ENCODE data around the gene SPRYD4.
"Not testable (repeated sequence)": the region's sequence is repeated elsewhere in the genome, so short reads cannot be mapped to it uniquely, and the experiment has no call there.

The SPRYD4 gene

GRCh38 chr12:56476972-56477432 lies 8.6 kb downstream of the SPRYD4 start:
- no peak for DNase-seq (ENCODE audit: low read depth)

GRCh38 chr12:56477521-56478225 lies 9.3 kb downstream of the SPRYD4 start:
- DNase-seq (ENCODE audit: low read depth), result no peak

GRCh38 chr12:56479625-56480024 lies 11.2 kb downstream of the SPRYD4 start:
- DNase-seq (ENCODE audit: low read depth), result no peak

GRCh38 chr12:56484566-56484965 lies 16.2 kb downstream of the SPRYD4 start:
- DNase-seq (ENCODE audit: low read depth), result no peak

GRCh38 chr12:56486694-56487093 lies 18.3 kb downstream of the SPRYD4 start:
- no peak for DNase-seq (ENCODE audit: low read depth)

GRCh38 chr12:56487448-56488040 lies 19.2 kb downstream of the SPRYD4 start:
- DNase-seq (ENCODE audit: low read depth), result no peak

GRCh38 chr12:56488041-56488955 lies 19.9 kb downstream of the SPRYD4 start, which contains the start of gene GLS2:
TSS of gene GLS2 (minus strand) at chr12:56488161. CDS start at chr12:56488118, 43 bp downstream.
- DNase-seq (ENCODE audit: low read depth), result peak; percentile 62

GRCh38 chr12:56490360-56490759 lies 22.0 kb downstream of the SPRYD4 start:
- DNase-seq (ENCODE audit: low read depth), result no peak

GRCh38 chr12:56493409-56494105 lies 25.2 kb downstream of the SPRYD4 start:
- not testable (repeated sequence) for DNase-seq (ENCODE audit: low read depth)

GRCh38 chr12:56494106-56494415 lies 25.7 kb downstream of the SPRYD4 start:
- not testable (repeated sequence) for DNase-seq (ENCODE audit: low read depth)

- DNase-seq (ENCODE audit: low read depth), result not testable (repeated sequence)
Observed at GRCh38 chr12:56494481-56494880, 26.1 kb downstream of the SPRYD4 start.

GRCh38 chr12:56496704-56497103 lies 28.3 kb downstream of the SPRYD4 start:
- peak; percentile 41 for DNase-seq (ENCODE audit: low read depth)

GRCh38 chr12:56498126-56498902 lies 29.9 kb downstream of the SPRYD4 start:
- not testable (repeated sequence) for DNase-seq (ENCODE audit: low read depth)

- DNase-seq (ENCODE audit: low read depth), result not testable (repeated sequence)
Observed at GRCh38 chr12:56499452-56499851, 31.1 kb downstream of the SPRYD4 start.

GRCh38 chr12:56499879-56500278 lies 31.5 kb downstream of the SPRYD4 start:
- not testable (repeated sequence) for DNase-seq (ENCODE audit: low read depth)

- DNase-seq (ENCODE audit: low read depth), result no peak
Observed at GRCh38 chr12:56510786-56511185, 42.4 kb downstream of the SPRYD4 start.

GRCh38 chr12:56514014-56514318 lies 45.6 kb downstream of the SPRYD4 start:
- DNase-seq (ENCODE audit: low read depth), result not testable (repeated sequence)

- DNase-seq (ENCODE audit: low read depth), result no peak
Observed at GRCh38 chr12:56517854-56518253, 49.5 kb downstream of the SPRYD4 start.

GRCh38 chr12:56518570-56518969 lies 50.2 kb downstream of the SPRYD4 start:
- DNase-seq (ENCODE audit: low read depth), result no peak

- no peak for DNase-seq (ENCODE audit: low read depth)
Observed at GRCh38 chr12:56520048-56520447, 51.7 kb downstream of the SPRYD4 start.

- DNase-seq (ENCODE audit: low read depth), result no peak
Observed at GRCh38 chr12:56520506-56520905, 52.1 kb downstream of the SPRYD4 start.
